ENCODE data around the gene NDUFAF8.
A peak's percentile ranks its signal among the peaks of the same experiment; 100 is the strongest.

- TF ChIP-seq CTCF (IDR thresholded peaks at IDR 0.05): peak in 1 of 4 experiments; percentile 3
- no peak for TF ChIP-seq POLR2A (IDR thresholded peaks at IDR 0.05)
These were observed 16.6 kb upstream of the NDUFAF8 start for GRCh38 chr17:81222620-81222905.

Measured in uterus (tissue), 2 donors.